ENCODE results near the gene MLH3. TPM values are rescaled to one million over a fixed set of nuclear protein-coding genes. Genes with fewer than 3 reads are reported as not detected.
A peak's percentile ranks its signal among the peaks of the same experiment; 100 is the strongest.

Gene MLH3
- total RNA-seq, 4 donors from 2014 or later = 24.5 to 40.7 (median 32.9) TPM

- intact Hi-C loops (cut with DNase I) = no loop called here
- H3K36me3 ChIP-seq = no peaks in the 10 kb centered on the region
- no peak for DNase-seq (ENCODE audit: extremely low spot score)
- no peak for TF ChIP-seq CTCF (IDR thresholded peaks at IDR 0.05)
- TF ChIP-seq POLR2A (IDR thresholded peaks at IDR 0.05; ENCODE audit: low read depth) = no peak
- TF ChIP-seq POLR2AphosphoS5 (IDR thresholded peaks at IDR 0.05) = no peak
- no peak for TF ChIP-seq EP300 (IDR thresholded peaks at IDR 0.05)
- no peak overlapping the region for H3K27ac ChIP-seq (replicated peaks in 1 of 4)
- WGBS = 69% methylated on average over 6 of the region's 6 CpGs
- H3K4me1 ChIP-seq = peaks cover 36 to 75% (median 62%) of the 10 kb centered on the region in 4 donors
- H3K27me3 ChIP-seq = no peaks in the 10 kb centered on the region
- no peak overlapping the region for H3K4me3 ChIP-seq
- no peaks in the 10 kb centered on the region for H3K9me3 ChIP-seq
Measured at GRCh38 chr14:74977901-74978385, 73.3 kb downstream of the MLH3 start.

DNA sequence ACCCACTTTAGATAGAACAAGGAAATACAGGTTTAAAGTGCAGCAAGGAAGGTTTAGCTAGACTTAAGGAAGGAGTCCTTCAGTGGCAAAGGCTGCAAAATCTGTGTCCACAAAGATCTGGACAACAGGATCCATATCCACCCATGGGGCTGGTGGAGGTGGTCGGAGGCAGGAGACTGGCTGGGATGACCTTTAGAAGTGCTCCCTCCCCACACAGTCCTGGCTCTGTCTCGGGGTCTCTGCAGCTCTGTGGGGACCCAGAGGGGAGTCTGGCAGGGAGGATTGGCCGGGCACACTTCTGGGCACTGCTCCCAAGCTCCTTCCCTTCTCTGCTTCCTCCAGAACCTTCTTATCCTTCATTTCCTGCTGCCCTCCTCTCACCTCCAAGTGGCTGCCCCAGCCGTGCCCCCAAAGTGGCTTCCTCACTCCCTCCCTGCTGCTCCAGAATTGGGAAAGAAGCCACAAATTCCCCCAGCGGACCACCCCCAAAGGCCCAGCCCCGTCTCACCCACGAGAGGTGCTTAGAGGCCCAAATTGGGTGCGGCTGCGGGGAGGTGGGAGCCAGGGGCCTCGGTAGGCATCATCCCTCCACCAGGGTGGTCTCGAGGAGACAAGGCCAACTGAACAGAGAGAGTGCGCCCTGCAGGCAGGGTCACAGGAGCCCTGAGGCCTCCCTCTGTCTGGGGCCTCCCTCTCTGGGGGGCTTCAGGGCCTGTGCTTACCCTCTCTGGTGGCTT lies 73.9 kb downstream of the MLH3 start:
- no peaks in the 10 kb centered on the region for H3K9me3 ChIP-seq
- TF ChIP-seq POLR2A (IDR thresholded peaks at IDR 0.05; ENCODE audit: low read depth) = no peak
- no peak for TF ChIP-seq EP300 (IDR thresholded peaks at IDR 0.05)
- TF ChIP-seq POLR2AphosphoS5 (IDR thresholded peaks at IDR 0.05) = no peak
- no peak for TF ChIP-seq CTCF (IDR thresholded peaks at IDR 0.05)
- intact Hi-C loops (cut with DNase I) = no loop called here
- DNase-seq (ENCODE audit: extremely low spot score) = no peak
- no peak overlapping the region for H3K4me3 ChIP-seq
- WGBS = 87% methylated on average over 12 of the region's 12 CpGs
- H3K27me3 ChIP-seq = no peaks in the 10 kb centered on the region
- peaks cover 36 to 77% (median 67%) of the 10 kb centered on the region in 4 donors for H3K4me1 ChIP-seq
- H3K27ac ChIP-seq (replicated peaks in 1 of 4) = no peak overlapping the region
- no peaks in the 10 kb centered on the region for H3K36me3 ChIP-seq

DNA sequence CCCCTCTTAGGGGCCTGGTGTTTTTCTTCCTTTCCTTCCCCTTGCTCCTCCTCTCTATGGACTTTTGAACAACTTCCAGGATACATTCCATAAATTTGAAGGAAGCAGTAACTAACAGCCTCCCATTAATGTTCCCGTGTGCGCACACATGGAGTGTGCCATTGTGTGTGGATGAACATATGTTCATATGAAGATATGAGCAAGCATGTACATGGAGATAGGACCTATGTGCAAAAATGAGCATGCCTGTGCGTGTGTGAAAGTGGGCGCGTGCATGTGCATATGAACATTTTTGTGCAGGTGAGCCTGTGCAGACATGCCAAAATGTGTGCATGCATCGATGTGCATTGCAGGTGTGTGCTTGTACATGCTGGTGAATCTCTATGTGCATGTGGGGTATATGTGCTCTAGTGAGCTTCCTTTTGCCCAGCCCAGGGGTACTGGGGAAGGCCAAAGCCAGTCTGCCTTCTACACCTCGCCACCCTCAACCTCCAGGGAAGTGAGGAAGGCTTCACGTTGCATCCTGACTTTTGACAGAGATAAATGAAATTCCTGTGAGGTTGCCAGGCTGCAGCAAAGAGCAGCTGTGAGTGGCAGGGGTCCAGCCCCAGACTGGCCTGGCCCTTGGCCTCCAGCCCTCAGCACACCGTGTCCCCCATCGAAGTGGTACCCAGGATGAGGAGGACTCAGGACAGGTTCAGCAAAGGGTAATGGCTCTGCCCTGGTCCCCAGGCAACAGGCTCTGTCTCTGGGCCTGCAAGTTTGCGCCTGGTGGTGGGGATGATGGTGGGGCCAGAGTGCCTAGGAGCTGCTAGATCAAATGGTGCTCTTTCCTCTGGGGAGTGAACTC lies 74.8 kb downstream of the MLH3 start:
- Histone ChIP-seq H3K4me3 (no peak overlapping the region), H3K4me1 (peaks cover 35 to 72% (median 63%) of the 10 kb centered on the region in 4 donors)

More for the DNA sequence above, 74.8 kb downstream of the MLH3 start:
- TF ChIP-seq EP300 (IDR thresholded peaks at IDR 0.05) (no peak), POLR2A (IDR thresholded peaks at IDR 0.05; ENCODE audit: low read depth) (no peak), CTCF (IDR thresholded peaks at IDR 0.05) (no peak), POLR2AphosphoS5 (IDR thresholded peaks at IDR 0.05) (no peak)
- no peak for DNase-seq (ENCODE audit: extremely low spot score)
- 81% methylated on average over 11 of the region's 11 CpGs for WGBS
- intact Hi-C loops (cut with DNase I) = no loop called here
- peak overlapping the region in 1 of 4 donors; percentile 30 for H3K27ac ChIP-seq (replicated peaks in 1 of 4)
- H3K36me3 ChIP-seq = no peaks in the 10 kb centered on the region
- no peaks in the 10 kb centered on the region for H3K9me3 ChIP-seq
- H3K27me3 ChIP-seq = no peaks in the 10 kb centered on the region

Data from esophagus muscularis mucosa (tissue), 4 donors.